Measurements from ENCODE around the gene SRBD1. TPM values are rescaled to one million over a fixed set of nuclear protein-coding genes. Genes with fewer than 3 reads are reported as not detected.

SRBD1 gene
- total RNA-seq, 1 donor from 2014 or later, result 11.2 TPM

DNA sequence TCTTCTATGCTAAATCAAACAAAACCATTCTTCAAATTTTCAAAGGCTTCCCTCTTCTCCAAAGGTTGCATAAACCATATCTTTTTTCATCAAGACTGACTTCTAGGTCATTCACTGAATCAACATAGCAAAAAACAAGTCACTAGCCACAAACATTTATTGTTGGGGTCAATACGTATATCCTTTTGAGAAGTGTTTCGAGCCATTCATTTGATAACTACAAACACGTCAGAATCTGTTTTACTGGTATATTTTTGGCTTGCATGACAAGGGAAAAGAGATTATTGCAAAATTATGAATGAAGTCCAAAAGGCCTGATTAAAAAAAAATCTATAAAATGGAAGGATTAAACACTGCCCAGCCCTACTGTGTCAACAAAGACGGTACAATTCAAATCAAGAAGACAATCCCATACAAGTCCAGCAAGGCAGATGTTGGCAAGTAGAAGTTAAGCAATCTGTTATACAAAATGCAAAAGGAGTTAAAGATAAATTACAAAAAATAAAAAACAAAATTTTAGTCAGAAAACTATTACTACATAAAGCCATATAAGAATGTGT is 222.4 kb downstream of the SRBD1 start:
- Mint-ChIP-seq H3K4me3 (ENCODE audit: unreplicated experiment) (no peak overlapping the region), H3K27me3 (ENCODE audit: low read depth) (no peaks in the 10 kb centered on the region), H3K9me3 (ENCODE audit: low read depth) (no peaks in the 10 kb centered on the region), H3K36me3 (ENCODE audit: low read depth) (peaks cover 3% of the 10 kb centered on the region), H3K27ac (ENCODE audit: unreplicated experiment) (no peak overlapping the region), H3K4me1 (ENCODE audit: low read depth) (peaks cover 33% of the 10 kb centered on the region)
- TF ChIP-seq CTCF (IDR thresholded peaks at IDR 0.05), result no peak
- DNase-seq (ENCODE audit: low spot score), result no peak

- Mint-ChIP-seq H3K27ac (ENCODE audit: unreplicated experiment) (no peak overlapping the region), H3K27me3 (ENCODE audit: low read depth) (no peaks in the 10 kb centered on the region), H3K9me3 (ENCODE audit: low read depth) (no peaks in the 10 kb centered on the region), H3K4me1 (ENCODE audit: low read depth) (peaks cover 26% of the 10 kb centered on the region), H3K36me3 (ENCODE audit: low read depth) (no peaks in the 10 kb centered on the region), H3K4me3 (ENCODE audit: unreplicated experiment) (no peak overlapping the region)
- no peak for TF ChIP-seq CTCF (IDR thresholded peaks at IDR 0.05)
- no peak for DNase-seq (ENCODE audit: low spot score)
These were observed 228.3 kb downstream of the SRBD1 start for GRCh38 chr2:45382744-45383143.

- Mint-ChIP-seq H3K36me3 (ENCODE audit: low read depth) (no peaks in the 10 kb centered on the region), H3K4me1 (ENCODE audit: low read depth) (peaks cover 26% of the 10 kb centered on the region), H3K4me3 (ENCODE audit: unreplicated experiment) (no peak overlapping the region), H3K9me3 (ENCODE audit: low read depth) (peaks cover 2% of the 10 kb centered on the region), H3K27ac (ENCODE audit: unreplicated experiment) (no peak overlapping the region), H3K27me3 (ENCODE audit: low read depth) (no peaks in the 10 kb centered on the region)
- no peak for DNase-seq (ENCODE audit: low spot score)
- no peak for TF ChIP-seq CTCF (IDR thresholded peaks at IDR 0.05)
These were observed 230.8 kb downstream of the SRBD1 start for GRCh38 chr2:45380131-45380836.

DNA sequence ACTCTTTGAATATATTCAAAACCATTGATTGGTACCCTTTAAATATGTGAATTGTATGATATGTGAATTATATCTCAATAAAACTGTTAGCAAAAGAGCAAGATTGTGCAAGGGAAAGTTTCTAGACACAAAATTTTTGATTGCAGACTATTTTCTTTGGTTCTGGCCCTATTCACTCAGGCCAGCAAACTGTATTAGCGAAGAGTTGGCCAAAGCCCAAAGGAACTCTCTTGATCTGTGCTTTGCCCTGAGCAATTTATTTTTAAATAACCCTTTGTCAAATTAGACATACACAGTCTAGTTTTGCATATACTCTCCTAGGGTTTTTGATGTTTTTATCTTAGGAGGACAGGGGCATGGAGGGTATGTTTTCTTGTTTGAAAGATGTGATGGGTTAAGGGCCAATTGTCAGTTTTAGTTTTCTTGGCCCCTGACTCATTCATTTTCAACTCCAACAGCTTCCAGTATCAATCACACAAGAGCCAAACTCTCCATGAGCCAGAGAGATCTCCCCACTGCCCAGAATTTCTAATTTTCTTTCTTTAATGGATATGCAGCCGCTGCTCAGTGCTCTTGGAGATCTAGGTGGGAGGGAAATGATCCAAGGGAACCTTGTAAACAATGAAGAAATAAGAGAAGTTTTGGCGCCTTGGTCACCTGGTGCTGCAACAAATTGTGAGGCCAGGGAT is 231.5 kb downstream of the SRBD1 start:
- Mint-ChIP-seq H3K9me3 (ENCODE audit: low read depth) (peaks cover 2% of the 10 kb centered on the region), H3K27ac (ENCODE audit: unreplicated experiment) (no peak overlapping the region), H3K27me3 (ENCODE audit: low read depth) (no peaks in the 10 kb centered on the region), H3K36me3 (ENCODE audit: low read depth) (no peaks in the 10 kb centered on the region), H3K4me1 (ENCODE audit: low read depth) (peaks cover 26% of the 10 kb centered on the region), H3K4me3 (ENCODE audit: unreplicated experiment) (no peak overlapping the region)
- DNase-seq (ENCODE audit: low spot score), result no peak
- TF ChIP-seq CTCF (IDR thresholded peaks at IDR 0.05), result no peak

- DNase-seq (ENCODE audit: low spot score), result no peak
- Mint-ChIP-seq H3K9me3 (ENCODE audit: low read depth) (peaks cover 2% of the 10 kb centered on the region), H3K27ac (ENCODE audit: unreplicated experiment) (no peak overlapping the region), H3K36me3 (ENCODE audit: low read depth) (peaks cover 2% of the 10 kb centered on the region), H3K27me3 (ENCODE audit: low read depth) (no peaks in the 10 kb centered on the region), H3K4me1 (ENCODE audit: low read depth) (peaks cover 31% of the 10 kb centered on the region), H3K4me3 (ENCODE audit: unreplicated experiment) (no peak overlapping the region)
- TF ChIP-seq CTCF (IDR thresholded peaks at IDR 0.05), result no peak
These were observed 237.5 kb downstream of the SRBD1 start for GRCh38 chr2:45373534-45373933.

Data from chondrocyte (in vitro differentiated cells).